ENCODE measurements around the gene ABCB4. TPM values are rescaled to one million over a fixed set of nuclear protein-coding genes. Genes with fewer than 3 reads are reported as not detected.

Gene ABCB4
- total RNA-seq, 1 experiment from 2014 or later, result not detected

GRCh38 chr7:87395442-87396020, 79.9 kb downstream of the ABCB4 start:
- H3K36me3 Mint-ChIP-seq (ENCODE audit: insufficient read depth, unreplicated experiment), result no peaks in the 10 kb centered on the region
- H3K27me3 Mint-ChIP-seq (ENCODE audit: unreplicated experiment), result no peaks in the 10 kb centered on the region
- intact Hi-C loops (cut with micrococcal nuclease; ENCODE audit: unreplicated experiment), result no loop called here
- no peak overlapping the region for H3K27ac Mint-ChIP-seq (ENCODE audit: unreplicated experiment)
- H3K9me3 Mint-ChIP-seq (ENCODE audit: low read depth, unreplicated experiment), result peaks cover 5% of the 10 kb centered on the region
- H3K4me3 Mint-ChIP-seq (ENCODE audit: low read depth, unreplicated experiment), result no peak overlapping the region
- CTCF ChIA-PET, result no interaction called here
- H3K4me1 Mint-ChIP-seq (ENCODE audit: low read depth, unreplicated experiment), result no peaks in the 10 kb centered on the region
- no TSS peak for BruUV-seq (replicated peaks)
- DNase-seq, result no peak
- no peak for TF ChIP-seq CTCF (IDR thresholded peaks at IDR 0.05; ENCODE audit: unreplicated experiment)

GRCh38 chr7:87391020-87391701, 84.3 kb downstream of the ABCB4 start:
- intact Hi-C loops (cut with micrococcal nuclease; ENCODE audit: unreplicated experiment), result no loop called here

GRCh38 chr7:87380905-87381304, 94.6 kb downstream of the ABCB4 start:
- H3K36me3 Mint-ChIP-seq (ENCODE audit: insufficient read depth, unreplicated experiment), result no peaks in the 10 kb centered on the region
- intact Hi-C loops (cut with micrococcal nuclease; ENCODE audit: unreplicated experiment), result no loop called here
- DNase-seq, result no peak
- H3K4me1 Mint-ChIP-seq (ENCODE audit: low read depth, unreplicated experiment), result no peaks in the 10 kb centered on the region
- H3K4me3 Mint-ChIP-seq (ENCODE audit: low read depth, unreplicated experiment), result no peak overlapping the region
- no peak for TF ChIP-seq CTCF (IDR thresholded peaks at IDR 0.05; ENCODE audit: unreplicated experiment)
- CTCF ChIA-PET, result no interaction called here
- H3K9me3 Mint-ChIP-seq (ENCODE audit: low read depth, unreplicated experiment), result no peaks in the 10 kb centered on the region
- BruUV-seq (replicated peaks), result no TSS peak
- no peaks in the 10 kb centered on the region for H3K27me3 Mint-ChIP-seq (ENCODE audit: unreplicated experiment)
- H3K27ac Mint-ChIP-seq (ENCODE audit: unreplicated experiment), result no peak overlapping the region

More at GRCh38 chr7:87391020-87391701, 84.3 kb downstream of the ABCB4 start:
- Mint-ChIP-seq H3K27me3 (ENCODE audit: unreplicated experiment) (no peaks in the 10 kb centered on the region), H3K27ac (ENCODE audit: unreplicated experiment) (no peak overlapping the region), H3K4me3 (ENCODE audit: low read depth, unreplicated experiment) (no peak overlapping the region), H3K4me1 (ENCODE audit: low read depth, unreplicated experiment) (no peaks in the 10 kb centered on the region), H3K36me3 (ENCODE audit: insufficient read depth, unreplicated experiment) (no peaks in the 10 kb centered on the region), H3K9me3 (ENCODE audit: low read depth, unreplicated experiment) (peaks cover 5% of the 10 kb centered on the region)
- no peak for TF ChIP-seq CTCF (IDR thresholded peaks at IDR 0.05; ENCODE audit: unreplicated experiment)
- CTCF ChIA-PET, result no interaction called here
- no TSS peak for BruUV-seq (replicated peaks)
- no peak for DNase-seq

GRCh38 chr7:87375662-87376435, 99.6 kb downstream of the ABCB4 start:
- Mint-ChIP-seq H3K36me3 (ENCODE audit: insufficient read depth, unreplicated experiment) (no peaks in the 10 kb centered on the region), H3K9me3 (ENCODE audit: low read depth, unreplicated experiment) (no peaks in the 10 kb centered on the region), H3K27me3 (ENCODE audit: unreplicated experiment) (no peaks in the 10 kb centered on the region), H3K4me1 (ENCODE audit: low read depth, unreplicated experiment) (no peaks in the 10 kb centered on the region), H3K4me3 (ENCODE audit: low read depth, unreplicated experiment) (no peak overlapping the region), H3K27ac (ENCODE audit: unreplicated experiment) (no peak overlapping the region)
- CTCF ChIA-PET, result no interaction called here
- TF ChIP-seq CTCF (IDR thresholded peaks at IDR 0.05; ENCODE audit: unreplicated experiment), result no peak
- intact Hi-C loops (cut with micrococcal nuclease; ENCODE audit: unreplicated experiment), result no loop called here
- no TSS peak for BruUV-seq (replicated peaks)
- DNase-seq, result no peak

Measured in Calu3 (cell line).